ENCODE measurements around the gene NHSL2. TPM values are rescaled to one million over a fixed set of nuclear protein-coding genes. Genes with fewer than 3 reads are reported as not detected.

Gene NHSL2
- total RNA-seq, 1 experiment from 2014 or later: 0.07 TPM

DNA sequence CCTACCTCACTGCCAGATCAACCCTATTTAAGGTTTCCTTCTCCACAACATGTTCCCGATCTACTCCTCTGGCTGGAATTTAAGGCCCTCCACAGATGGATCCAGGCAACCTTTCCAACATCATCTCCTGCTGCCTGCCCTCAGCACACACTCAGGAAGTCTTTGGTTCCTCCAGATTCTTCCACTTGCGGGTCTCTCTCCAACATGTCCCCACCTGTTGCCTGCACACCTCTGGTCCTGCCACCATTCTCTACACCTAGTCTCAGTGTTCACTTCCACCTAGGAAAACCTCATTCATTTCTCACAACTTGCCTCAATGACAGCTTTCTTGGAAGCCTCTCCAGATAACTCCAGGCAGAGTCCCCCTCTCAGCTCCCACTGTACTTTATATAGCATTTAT lies 140.9 kb downstream of the NHSL2 start:
- BruUV-seq (replicated peaks): no TSS peak
- Histone ChIP-seq H3K9ac (ENCODE audit: low read length) (no peak overlapping the region), H3K27me3 (ENCODE audit: low read length) (peaks cover 11% of the 10 kb centered on the region), H3F3A (ENCODE audit: low read length, unreplicated experiment) (no peaks in the 10 kb centered on the region), H3K27ac (ENCODE audit: low read length) (no peak overlapping the region), H3K9me2 (replicated peaks; ENCODE audit: low read length) (no peaks in the 10 kb centered on the region), H3K36me3 (ENCODE audit: low read depth, low read length) (no peaks in the 10 kb centered on the region), H3K9me3 (ENCODE audit: low read length) (no peaks in the 10 kb centered on the region), H3K4me3 (ENCODE audit: low read length) (no peak overlapping the region), H3K4me2 (ENCODE audit: low read length) (no peak overlapping the region), H4K20me1 (ENCODE audit: low read length) (no peaks in the 10 kb centered on the region), H2AFZ (ENCODE audit: low read length) (no peak overlapping the region), H3K79me2 (ENCODE audit: low read length) (no peaks in the 10 kb centered on the region), H3K4me1 (ENCODE audit: insufficient read depth, low read length) (no peaks in the 10 kb centered on the region)
- DNase-seq (no peak), ATAC-seq (no peak)
- no peak for TF ChIP-seq EZH2phosphoT487 (IDR thresholded peaks at IDR 0.05; ENCODE audit: borderline replicate concordance, low read length)
- TF ChIP-seq, protein P1, sequence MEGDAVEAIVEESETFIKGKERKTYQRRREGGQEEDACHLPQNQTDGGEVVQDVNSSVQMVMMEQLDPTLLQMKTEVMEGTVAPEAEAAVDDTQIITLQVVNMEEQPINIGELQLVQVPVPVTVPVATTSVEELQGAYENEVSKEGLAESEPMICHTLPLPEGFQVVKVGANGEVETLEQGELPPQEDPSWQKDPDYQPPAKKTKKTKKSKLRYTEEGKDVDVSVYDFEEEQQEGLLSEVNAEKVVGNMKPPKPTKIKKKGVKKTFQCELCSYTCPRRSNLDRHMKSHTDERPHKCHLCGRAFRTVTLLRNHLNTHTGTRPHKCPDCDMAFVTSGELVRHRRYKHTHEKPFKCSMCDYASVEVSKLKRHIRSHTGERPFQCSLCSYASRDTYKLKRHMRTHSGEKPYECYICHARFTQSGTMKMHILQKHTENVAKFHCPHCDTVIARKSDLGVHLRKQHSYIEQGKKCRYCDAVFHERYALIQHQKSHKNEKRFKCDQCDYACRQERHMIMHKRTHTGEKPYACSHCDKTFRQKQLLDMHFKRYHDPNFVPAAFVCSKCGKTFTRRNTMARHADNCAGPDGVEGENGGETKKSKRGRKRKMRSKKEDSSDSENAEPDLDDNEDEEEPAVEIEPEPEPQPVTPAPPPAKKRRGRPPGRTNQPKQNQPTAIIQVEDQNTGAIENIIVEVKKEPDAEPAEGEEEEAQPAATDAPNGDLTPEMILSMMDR (conservative IDR thresholded peaks at IDR 0.05; ENCODE audit: low read depth, low read length): no peak
- TF ChIP-seq EZH2 (IDR thresholded peaks at IDR 0.05; ENCODE audit: low read length, unreplicated experiment): no peak
- CTCF ChIA-PET: no interaction called here
- intact Hi-C loops (cut with micrococcal nuclease): no loop called here
- POLR2A ChIA-PET (ENCODE audit: unreplicated experiment): no interaction called here

DNA sequence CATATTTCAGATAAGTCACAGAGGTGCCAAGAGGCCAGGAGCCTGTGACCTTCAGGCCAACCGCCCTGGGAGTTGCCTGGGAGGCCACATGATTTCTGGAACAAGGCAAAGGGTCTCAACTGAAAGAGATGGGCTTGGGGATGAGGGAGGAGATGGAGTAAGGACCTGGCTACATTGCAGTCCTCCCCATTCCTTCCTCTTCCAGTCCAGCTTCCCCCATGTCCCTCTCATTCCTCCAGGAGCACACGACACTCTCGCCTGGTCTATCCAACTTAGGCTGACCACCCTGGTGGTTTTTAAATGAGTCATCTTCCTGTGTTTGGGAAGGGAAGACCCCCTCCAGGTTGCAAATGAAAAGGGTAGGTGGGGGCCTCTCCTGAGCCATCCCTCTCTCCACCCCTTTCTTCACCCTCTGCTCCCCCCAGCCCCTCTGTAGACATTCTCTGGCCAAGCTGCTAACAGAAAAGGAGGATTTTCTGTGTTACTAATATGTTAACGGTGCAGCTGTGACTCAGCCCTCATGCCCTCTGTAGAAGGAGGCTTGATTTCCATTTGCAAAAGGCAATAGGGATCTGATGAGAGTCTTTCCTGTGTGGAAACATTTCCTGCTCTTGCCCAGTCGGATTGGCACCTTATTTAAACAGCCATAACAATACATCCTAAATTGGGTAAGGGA lies 141.9 kb downstream of the NHSL2 start:
- TF ChIP-seq EZH2phosphoT487 (IDR thresholded peaks at IDR 0.05; ENCODE audit: borderline replicate concordance, low read length): no peak
- TF ChIP-seq, protein P1 (conservative IDR thresholded peaks at IDR 0.05; ENCODE audit: low read depth, low read length): no peak
- ATAC-seq (no peak), DNase-seq (no peak)
- no peaks in the 10 kb centered on the region for H4K20me1 ChIP-seq (ENCODE audit: low read length)
- no peak overlapping the region for H3K27ac ChIP-seq (ENCODE audit: low read length)
- no peaks in the 10 kb centered on the region for H3K79me2 ChIP-seq (ENCODE audit: low read length)
- H3K27me3 ChIP-seq (ENCODE audit: low read length): peaks cover 11% of the 10 kb centered on the region
- H3K4me1 ChIP-seq (ENCODE audit: insufficient read depth, low read length): no peaks in the 10 kb centered on the region
- H3K4me2 ChIP-seq (ENCODE audit: low read length): no peak overlapping the region
- H3F3A ChIP-seq (ENCODE audit: low read length, unreplicated experiment): no peaks in the 10 kb centered on the region
- no peaks in the 10 kb centered on the region for H3K9me3 ChIP-seq (ENCODE audit: low read length)
- ChIA-PET POLR2A (ENCODE audit: unreplicated experiment) (no interaction called here), CTCF (no interaction called here)
- intact Hi-C loops (cut with micrococcal nuclease): no loop called here
- H3K4me3 ChIP-seq (ENCODE audit: low read length): no peak overlapping the region
- no peak overlapping the region for H2AFZ ChIP-seq (ENCODE audit: low read length)
- H3K9ac ChIP-seq (ENCODE audit: low read length): no peak overlapping the region
- no peaks in the 10 kb centered on the region for H3K36me3 ChIP-seq (ENCODE audit: low read depth, low read length)
- no TSS peak for BruUV-seq (replicated peaks)
- H3K9me2 ChIP-seq (replicated peaks; ENCODE audit: low read length): no peaks in the 10 kb centered on the region

DNA sequence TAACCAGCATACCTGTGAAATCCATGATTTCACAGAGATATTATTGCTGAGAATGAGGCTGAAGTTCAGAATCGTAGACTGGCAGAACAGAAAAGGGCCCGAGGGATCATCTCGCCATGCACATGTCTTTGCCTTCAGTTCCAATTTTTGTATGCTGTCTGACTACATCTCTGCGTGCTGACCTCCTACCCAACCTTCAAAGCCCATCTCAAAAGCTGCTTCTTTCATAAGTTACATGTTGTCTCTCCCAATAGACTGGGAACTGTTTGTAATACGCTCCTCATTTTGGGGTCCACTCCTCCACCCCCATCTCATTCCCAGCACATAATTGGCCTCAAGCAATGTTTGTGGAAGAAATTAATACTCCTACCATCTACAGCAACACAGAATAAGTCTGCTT lies 142.9 kb downstream of the NHSL2 start:
- ATAC-seq: no peak

More for the DNA sequence above, 142.9 kb downstream of the NHSL2 start:
- no TSS peak for BruUV-seq (replicated peaks)
- Histone ChIP-seq H3K4me3 (ENCODE audit: low read length) (no peak overlapping the region), H3K27me3 (ENCODE audit: low read length) (peaks cover 11% of the 10 kb centered on the region), H3K9me3 (ENCODE audit: low read length) (no peaks in the 10 kb centered on the region), H3K4me2 (ENCODE audit: low read length) (no peak overlapping the region), H4K20me1 (ENCODE audit: low read length) (no peaks in the 10 kb centered on the region), H3K79me2 (ENCODE audit: low read length) (no peaks in the 10 kb centered on the region), H3K9me2 (replicated peaks; ENCODE audit: low read length) (no peaks in the 10 kb centered on the region), H3F3A (ENCODE audit: low read length, unreplicated experiment) (no peaks in the 10 kb centered on the region), H3K27ac (ENCODE audit: low read length) (no peak overlapping the region), H3K9ac (ENCODE audit: low read length) (no peak overlapping the region), H2AFZ (ENCODE audit: low read length) (no peak overlapping the region), H3K4me1 (ENCODE audit: insufficient read depth, low read length) (no peaks in the 10 kb centered on the region), H3K36me3 (ENCODE audit: low read depth, low read length) (no peaks in the 10 kb centered on the region)
- CTCF ChIA-PET: no interaction called here
- no peak for DNase-seq
- intact Hi-C loops (cut with micrococcal nuclease): no loop called here
- POLR2A ChIA-PET (ENCODE audit: unreplicated experiment): no interaction called here
- TF ChIP-seq EZH2 (IDR thresholded peaks at IDR 0.05; ENCODE audit: low read length, unreplicated experiment) (no peak), EZH2phosphoT487 (IDR thresholded peaks at IDR 0.05; ENCODE audit: borderline replicate concordance, low read length) (no peak)
- TF ChIP-seq, protein P1 (conservative IDR thresholded peaks at IDR 0.05; ENCODE audit: low read depth, low read length): no peak
